HG03280 (cell line): ENCODE measurements around the gene PLEKHA1.

Experiments used
- ATAC-seq: cut with Tn5 transposase; IDR thresholded peaks from one replicate; pipeline ENCODE4 v1.9.1; 2021; ENCODE audit warnings: mild to moderate bottlenecking, moderate library complexity; ENCODE audit not compliant: unreplicated experiment

PLEKHA1 gene

DNA sequence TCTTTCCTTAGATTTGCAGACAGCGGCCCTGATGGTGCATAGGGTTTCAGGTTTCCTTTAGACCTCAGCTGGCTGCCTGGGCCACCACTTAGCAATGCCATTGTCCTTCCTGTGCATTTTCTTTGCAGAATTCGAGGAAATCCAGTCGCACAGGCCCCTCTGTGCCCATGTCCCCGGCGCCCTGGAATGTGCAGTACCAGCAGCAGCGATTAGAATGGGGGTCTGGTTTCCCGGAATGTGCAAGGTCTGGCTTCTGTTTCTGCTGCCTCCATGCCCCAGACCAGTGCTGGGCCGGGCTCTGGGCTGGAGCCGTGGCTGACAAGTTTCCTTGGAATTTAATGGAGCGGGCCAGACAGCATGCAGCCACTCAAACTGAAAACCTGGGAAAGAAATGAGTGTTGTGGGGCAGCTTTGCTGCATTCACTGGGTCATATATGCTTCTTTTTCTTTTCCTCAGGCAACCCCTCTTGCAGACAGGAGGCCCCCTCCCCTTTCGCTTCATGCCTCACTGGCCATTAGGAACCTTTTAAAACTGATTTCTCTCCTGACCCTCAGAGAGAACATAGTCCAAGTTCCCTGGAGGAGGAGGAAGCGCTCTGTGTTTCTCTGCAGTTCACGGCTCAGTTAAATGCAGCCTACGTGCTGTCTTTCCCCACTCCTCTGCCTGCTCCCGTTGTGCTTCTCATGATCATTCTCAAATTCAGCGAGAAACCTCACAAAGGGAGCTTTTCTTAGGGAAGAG lies 101.3 kb downstream of the PLEKHA1 start:
- no peak for ATAC-seq

DNA sequence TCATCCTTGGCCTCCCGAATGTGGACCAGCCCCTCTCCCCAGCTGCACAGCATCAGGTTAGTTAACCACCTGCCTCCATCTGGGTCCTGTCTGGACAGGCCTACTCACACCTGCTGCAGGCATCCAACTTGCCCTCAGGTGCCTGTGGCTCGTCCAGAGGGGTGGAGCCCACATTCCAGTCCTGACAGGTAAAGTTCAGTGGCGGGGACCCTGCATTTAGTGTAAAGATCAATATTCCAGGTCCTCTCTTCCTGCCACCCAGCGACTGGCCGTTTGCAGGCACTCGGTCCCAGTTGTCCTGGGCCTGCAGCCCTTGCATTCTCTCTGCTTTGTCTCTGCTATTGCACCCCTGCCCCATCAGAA lies 101.8 kb downstream of the PLEKHA1 start:
- no peak for ATAC-seq

DNA sequence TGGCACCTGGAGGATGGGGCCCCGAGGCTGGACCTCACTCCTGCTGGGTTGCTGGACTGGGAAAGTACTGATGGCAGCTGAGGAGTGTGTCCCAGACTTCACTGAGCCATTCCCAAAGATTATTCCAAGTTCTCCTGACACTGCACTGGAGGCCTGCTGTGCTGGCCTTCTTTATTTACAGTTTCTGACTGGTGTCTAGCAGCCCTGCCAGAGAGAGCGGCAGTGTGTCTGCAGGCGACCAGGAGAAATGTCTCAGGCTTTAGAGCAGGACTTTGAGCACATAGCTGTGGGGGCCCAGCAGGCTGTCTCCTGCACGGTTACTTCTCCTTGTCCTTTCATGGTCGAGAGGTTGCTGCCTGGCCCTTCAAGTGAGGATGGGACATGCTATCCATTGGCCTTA lies 102.9 kb downstream of the PLEKHA1 start:
- no peak for ATAC-seq

DNA sequence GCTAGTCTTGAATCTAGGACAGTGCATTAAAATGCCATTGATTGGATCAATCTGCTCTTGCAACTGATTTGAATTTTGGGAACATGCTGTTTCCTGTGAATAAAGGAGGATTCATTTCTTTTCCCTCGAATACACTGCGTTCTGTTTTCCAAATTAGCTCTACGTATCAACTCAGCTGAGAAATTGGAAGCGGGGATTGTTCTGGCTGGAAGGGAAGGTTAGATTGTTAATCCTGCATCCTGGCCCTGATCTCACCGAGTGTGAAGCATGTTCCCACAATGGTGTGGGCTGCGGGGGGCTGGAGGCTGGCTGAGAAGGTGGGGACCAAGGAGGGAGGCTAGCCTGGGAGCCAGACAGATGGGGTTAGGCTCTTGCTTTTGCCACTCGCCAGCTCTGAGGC lies 104.5 kb downstream of the PLEKHA1 start:
- ATAC-seq, result no peak

DNA sequence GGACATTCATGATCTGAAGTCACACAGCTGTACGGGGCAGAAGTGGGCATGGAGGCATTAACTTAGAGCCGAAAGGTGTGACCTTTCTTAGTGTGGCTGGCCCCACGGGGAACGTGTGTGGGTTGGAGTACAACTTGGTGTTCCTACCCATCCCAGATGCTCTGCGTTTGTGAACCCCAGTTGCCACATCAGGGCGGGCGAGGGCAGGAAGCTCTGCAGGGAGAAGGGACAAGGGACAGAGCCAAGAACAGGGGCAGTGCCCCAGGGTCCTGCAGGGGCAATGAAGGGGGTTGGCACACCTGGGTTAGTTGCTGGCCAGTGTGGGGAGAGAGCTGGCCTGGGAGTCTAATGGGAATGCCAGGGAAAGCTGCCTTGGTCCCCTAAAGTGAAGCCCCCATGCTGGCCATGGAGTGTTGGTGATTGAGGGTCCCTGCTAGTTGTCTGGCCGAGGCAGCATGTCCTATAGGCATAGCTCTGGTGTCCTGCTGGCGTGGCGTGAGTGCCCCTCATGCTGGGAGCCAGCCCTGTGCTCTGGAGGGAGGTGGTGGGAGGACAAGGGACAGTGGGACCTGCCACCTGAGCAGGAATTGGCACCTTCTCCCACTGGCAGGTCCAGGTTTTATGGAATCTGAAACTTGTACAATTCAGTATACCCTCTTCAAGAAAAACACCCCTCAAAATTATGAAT lies 105.8 kb downstream of the PLEKHA1 start:
- no peak for ATAC-seq

DNA sequence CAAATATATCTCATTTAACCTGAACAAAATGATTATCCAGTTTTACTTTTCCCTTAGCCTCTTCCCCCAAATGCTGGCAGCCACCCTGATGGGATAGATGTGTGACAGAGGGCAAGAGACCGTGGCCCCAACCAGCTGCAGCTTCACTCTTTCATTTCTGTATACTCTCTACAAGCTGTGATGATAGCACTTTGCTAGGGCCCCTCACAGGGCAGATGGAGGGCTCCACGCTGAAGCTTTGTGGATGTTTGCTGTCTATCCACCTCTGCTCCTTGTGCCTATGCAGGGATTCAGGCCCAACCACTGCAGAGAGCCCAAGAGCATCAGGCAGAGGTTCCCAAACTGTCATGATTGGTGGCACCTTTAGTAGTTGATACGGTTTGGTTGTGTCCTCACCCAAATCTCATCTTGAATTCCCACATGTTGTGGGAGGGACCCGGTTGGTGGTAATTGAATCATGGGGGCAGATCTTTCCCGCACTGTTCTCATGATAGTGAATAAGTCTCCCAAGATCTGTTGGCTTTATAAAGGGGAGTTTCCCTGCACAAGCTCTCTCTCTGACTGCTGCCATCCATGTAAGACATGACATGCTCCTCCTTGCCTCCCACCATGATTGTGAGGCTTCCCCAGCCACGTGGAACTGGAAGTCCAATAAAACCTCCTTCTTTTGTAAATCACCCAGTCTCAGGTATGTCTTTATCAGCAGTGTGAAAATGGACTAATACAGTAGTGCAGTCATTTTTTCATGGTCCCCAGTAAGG lies 107.0 kb downstream of the PLEKHA1 start:
- no peak for ATAC-seq
